Activated CD4-positive, alpha-beta T cell treated with anti-CD3 and anti-CD28 coated beads, Interleukin-10, Interleukin-2, amounts not matched to agents 100 ng/mL and 50 ng/mL, durations not matched to agents 16 hours and 8 hours (primary cell): Measurements from ENCODE around the gene SH3PXD2A.
"Not testable (repeated sequence)": the region's sequence is repeated elsewhere in the genome, so short reads cannot be mapped to it uniquely, and the experiment has no call there.

Source experiments
- DNase-seq: peaks from one replicate; pipeline ENCODE4 v3.0.0-alpha.2; 2020

The SH3PXD2A gene

DNA sequence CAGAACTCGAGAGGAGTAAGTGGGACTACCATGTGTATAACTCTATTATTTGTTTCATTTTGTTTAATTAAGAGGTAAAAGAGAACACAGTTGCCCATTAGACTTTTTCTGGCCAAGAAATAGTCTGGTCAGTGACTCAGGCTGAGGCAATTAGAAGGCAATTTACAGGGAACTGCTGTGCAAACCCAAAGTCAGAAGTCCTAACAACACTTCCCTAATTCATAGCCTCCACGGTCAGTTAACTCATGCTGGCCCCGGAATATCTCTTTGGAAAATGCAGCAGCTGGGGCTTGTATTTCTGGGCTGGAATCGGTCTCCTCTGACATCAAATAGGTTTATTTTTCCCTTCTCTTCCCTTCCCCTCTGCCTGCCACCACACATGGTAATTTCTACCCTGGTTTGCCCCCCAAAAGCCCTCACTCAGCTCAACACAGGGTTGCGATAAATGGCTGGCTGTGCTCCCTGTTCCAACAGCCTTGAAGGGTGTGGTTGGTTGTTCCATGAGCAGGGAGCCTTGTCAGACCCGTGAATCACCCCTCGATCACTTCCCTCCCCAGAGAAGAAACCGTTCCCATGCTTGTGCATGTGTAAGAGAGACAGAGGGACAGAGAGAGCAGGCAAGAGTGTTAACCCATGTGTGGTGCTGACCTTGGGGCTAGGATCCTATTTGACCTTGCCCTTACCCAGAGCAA lies 5.3 kb downstream of the SH3PXD2A start:
- DNase-seq: no peak

GRCh38 chr10:103849212-103849877 lies 6.0 kb downstream of the SH3PXD2A start:
- no peak for DNase-seq

DNA sequence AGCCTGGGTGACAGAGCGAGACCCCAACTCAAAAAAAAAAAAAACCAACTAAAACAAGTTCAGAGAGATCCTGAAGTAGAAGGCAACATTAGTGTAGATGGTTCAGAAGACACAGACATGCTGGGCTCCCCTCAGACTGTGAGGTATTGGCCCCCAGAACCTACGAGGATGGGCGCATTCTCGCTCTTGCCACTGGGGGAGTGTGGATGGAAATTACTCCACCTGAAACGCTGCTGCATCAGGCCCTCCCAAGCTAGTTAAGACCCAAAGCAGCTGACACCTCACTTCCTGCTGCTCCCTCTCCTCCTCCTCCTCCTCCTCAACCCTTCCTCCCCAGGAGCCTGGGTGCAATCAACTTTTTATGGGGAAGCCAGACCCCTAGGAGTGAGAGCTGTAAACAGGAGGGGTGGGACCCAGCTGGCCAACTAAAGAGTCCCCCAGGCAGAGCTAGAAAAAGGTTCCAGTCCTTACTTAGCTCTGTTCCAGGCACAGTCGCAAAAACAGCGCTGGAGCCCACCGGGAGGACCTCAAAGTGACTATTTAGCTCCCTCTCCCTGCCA lies 7.4 kb downstream of the SH3PXD2A start:
- no peak for DNase-seq

DNA sequence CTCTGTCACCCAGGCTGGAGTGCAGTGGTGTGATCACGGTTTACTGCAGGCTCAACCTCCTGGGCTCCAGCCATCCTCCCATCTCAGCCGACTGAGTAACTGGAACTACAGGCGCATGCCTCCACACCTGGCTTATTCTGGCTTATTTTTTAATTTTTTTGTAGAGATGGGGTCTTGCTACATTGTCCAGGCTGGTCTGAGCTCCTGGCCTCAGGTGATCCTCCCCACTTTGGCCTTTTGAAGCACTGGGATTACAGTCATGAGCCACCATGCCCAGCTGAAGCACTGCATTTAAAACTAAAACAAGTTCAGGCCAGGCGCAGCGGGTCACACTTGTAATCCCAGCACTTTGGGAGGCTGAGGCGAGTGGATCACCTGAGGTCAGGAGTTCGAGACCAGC lies 8.0 kb downstream of the SH3PXD2A start:
- DNase-seq: no peak

GRCh38 chr10:103845972-103846371 lies 9.4 kb downstream of the SH3PXD2A start:
- peak; percentile 39 for DNase-seq

DNA sequence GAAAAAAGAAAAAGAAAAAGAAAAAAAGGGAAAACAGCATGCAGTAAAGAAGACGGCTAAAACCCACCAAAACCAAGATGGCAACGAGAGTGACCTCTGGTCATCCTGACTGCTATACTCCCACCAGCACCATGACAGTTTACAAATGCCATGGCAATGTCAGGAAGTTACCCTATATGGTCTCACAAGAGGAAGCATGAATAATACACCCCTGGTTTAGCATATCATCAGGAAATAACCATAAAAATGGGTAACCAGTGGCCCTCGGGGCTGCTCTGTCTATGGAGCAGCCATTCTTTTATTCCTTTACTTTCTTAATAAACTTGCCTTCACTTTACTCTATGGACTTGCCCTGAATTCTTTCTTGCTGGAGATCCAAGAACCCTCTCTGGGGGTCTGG lies 10.0 kb downstream of the SH3PXD2A start:
- DNase-seq: not testable (repeated sequence)

DNA sequence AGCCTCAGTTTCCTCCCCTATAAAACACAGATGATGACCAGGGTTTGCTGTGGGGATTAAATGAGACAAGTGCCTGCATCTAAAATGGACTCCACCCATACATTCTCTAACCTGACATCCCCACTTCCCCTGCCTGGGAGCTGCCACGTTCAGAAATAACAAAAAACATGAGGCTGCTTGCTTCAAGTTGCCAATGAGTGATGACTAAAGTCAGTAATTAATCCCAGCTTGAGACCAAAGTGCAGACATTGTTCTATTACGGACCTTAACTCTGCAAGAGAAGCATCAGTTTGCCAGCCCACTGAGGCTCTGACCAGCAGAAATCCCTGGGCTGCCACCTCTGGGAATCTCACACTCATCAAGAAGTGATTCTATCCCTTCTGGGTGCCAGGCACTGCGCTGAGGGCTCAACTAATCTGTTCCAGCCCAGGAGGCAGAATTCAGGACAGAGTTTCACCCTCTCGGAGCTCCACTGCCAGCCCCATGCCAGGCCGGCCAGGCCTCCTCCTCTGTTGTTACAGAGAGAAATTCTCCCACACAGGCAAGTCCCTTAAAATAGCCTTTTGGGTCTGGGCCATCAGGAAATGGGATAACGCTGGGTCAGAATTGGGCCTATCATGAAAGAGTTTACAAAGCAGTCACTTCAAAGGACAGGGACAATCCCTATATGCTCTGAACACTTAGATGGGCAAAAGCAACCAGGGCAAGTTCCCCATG lies 11.4 kb downstream of the SH3PXD2A start:
- DNase-seq: no peak

GRCh38 chr10:103843045-103843444 lies 12.3 kb downstream of the SH3PXD2A start:
- DNase-seq: peak; percentile 26

GRCh38 chr10:103842605-103843004 lies 12.8 kb downstream of the SH3PXD2A start:
- no peak for DNase-seq

DNA sequence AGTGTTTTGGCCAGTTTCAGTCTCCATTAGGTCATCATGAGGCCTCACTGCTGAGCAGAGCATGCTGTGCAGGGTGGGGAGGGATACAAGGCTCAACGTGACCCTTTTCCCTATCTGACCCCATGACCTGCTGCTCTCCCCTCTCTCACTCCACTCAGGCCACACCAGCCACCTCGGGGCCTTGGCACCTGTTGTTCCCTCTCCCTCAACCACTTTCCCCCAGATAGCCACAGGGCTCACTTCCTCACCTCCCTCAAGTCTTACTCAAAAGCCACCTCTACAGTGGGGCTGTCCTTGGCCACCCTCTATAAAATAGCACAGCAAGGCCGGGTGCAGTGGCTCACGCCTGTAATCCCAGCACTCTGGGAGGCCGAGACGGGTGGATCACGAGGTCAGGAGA lies 13.9 kb downstream of the SH3PXD2A start:
- DNase-seq: no peak

DNA sequence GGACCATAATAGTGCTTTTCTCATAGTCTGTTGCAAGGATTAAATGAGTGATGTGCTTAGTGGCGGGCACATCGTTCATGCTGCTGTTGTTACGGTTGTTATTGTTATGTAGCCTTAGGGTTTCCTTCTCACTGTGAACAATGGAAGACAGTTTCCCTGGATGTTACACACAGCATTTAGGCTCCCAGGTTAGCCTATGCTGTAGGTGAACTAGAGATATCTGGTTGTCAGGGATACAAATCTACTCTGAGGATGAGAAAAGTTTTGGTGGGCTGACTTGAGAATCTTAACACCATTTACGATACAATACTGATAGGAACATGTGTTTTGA lies 14.7 kb downstream of the SH3PXD2A start:
- no peak for DNase-seq

GRCh38 chr10:103839872-103840739 lies 15.3 kb downstream of the SH3PXD2A start:
- no peak for DNase-seq

GRCh38 chr10:103839519-103839871 lies 15.9 kb downstream of the SH3PXD2A start:
- no peak for DNase-seq

DNA sequence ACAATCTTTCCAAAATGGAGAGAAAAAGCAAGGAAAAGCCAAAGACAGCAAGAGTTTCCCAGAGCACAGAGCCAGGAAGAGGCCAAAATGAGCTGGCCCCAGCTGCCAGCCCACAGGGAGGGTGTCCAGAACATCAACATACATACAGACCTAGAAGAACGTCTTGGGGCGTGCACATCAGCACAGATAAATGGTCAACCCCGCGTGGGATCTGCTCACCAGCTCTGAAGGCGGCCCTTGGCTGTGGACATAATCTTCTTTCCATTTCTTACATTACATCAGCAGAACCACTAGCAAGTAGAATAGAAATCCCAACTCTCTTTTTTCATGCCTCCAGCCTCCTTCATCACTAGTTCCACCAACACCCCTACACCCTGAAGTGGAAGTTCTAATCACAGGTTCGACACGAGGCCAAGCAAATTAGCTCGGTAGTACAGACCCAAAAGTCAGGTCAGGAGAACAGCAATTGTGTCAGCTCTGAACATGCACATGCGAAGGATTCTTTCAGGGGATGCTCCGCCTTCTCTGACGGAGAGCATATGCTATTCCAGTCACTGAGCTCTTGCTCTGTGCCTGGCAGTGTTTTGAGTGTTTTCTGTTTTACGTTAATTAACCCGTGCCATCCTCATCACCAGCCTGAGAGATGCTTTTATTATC lies 16.4 kb downstream of the SH3PXD2A start:
- no peak for DNase-seq

DNA sequence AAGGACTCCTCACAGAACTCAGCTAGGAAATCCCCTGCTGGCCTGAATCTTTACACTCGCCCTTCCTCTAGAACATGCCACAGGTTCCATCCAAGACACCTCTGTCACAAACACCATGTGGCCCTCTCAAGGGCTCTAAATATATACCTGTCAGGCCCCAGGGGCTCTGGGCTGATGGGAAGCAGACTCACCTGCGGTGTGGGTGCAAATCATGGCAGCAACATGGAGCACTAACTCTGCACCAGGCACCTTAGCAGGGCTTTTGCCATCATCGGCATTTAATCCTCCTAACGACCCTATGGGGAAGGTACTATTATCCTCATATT lies 17.3 kb downstream of the SH3PXD2A start:
- no peak for DNase-seq

- DNase-seq: no peak
Measured at GRCh38 chr10:103837370-103838069, 17.9 kb downstream of the SH3PXD2A start.

DNA sequence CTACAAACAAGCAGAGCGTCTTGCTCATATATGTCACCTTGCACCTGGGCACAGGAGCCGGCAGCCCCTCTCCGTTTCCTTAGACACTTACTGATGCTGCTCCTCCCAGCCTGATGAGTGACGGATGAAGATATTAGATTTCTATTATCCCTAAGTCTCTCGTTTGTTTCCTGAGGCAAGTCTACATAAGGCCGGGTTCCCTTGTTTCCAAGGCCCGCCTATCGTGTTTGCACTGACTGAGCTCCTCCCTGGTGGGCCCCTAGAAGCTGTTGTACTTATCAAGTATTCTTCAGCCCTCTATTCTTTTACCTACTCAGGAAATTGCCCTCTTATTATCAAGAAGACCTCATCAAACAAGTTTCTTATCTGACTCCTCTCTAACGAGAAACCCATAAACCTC lies 18.5 kb downstream of the SH3PXD2A start:
- DNase-seq: no peak

DNA sequence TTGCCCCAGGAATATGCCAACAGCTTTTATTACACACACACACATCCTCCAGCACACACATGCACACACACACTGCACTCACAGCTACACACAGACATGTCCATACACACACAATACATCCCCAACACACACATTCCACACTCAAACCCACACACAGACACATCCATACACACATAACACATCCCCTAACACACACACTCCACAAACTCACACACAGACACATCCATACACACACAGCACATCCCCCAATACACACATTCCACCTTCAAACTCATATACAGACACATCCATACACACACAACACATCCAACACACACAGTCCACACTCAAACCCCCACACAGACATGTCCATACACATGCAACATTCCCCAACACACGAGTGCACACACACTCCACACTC lies 19.1 kb downstream of the SH3PXD2A start:
- DNase-seq: no peak

GRCh38 chr10:103835096-103836050 lies 20.0 kb downstream of the SH3PXD2A start:
- DNase-seq: no peak

- no peak for DNase-seq
Measured at GRCh38 chr10:103834436-103835095, 20.8 kb downstream of the SH3PXD2A start.
